HEK293 (cell line): ENCODE results near the gene ZNF668.

Experiments used
- CTCF ChIA-PET: fragments of 350-600 bp; formaldehyde crosslinking; extraction: SDS; loops from one replicate; lab custom pipeline; 2021; ENCODE audit warnings: antibody characterized with exemption; lab: Yijun Ruan, JAX
- POLR2A ChIA-PET: fragments of 300-600 bp; formaldehyde crosslinking; extraction: SDS; loops from one replicate; lab custom pipeline; 2020; ENCODE audit warnings: antibody characterized with exemption, inconsistent platforms; lab: Yijun Ruan, JAX
- H3K27ac ChIP-seq: fragments of 200-500 bp; sonication (Bioruptor generic); 2 replicates; pipeline ENCODE4 v1.5.1; 2014; ENCODE audit warnings: low read depth, low read length, control low read depth, inconsistent platforms; ENCODE audit errors: extremely low read depth
- H3K36me3 ChIP-seq, 2 experiments: fragments of 200-500 bp in 1 of 2; sonication (Bioruptor generic) in 1 of 2; 1 replicate in 1 of 2; 2 replicates in 1 of 2; pipeline ENCODE4 v1.5.1; 2014 to 2017; ENCODE audit warnings: inconsistent platforms in 2 of 2, low read length in 2 of 2; ENCODE audit not compliant: control insufficient read depth in 2 of 2, insufficient read depth in 1 of 2
- H3K4me1 ChIP-seq: fragments of 200-500 bp; sonication (Bioruptor generic); 2 replicates; pipeline ENCODE4 v1.5.1; 2014; ENCODE audit warnings: mild to moderate bottlenecking, low read length, inconsistent platforms; ENCODE audit not compliant: control insufficient read depth, insufficient read depth
- H3K4me3 ChIP-seq: 2 replicates; pipeline ENCODE4 v1.5.1; 2011; ENCODE audit warnings: low read depth, mild to moderate bottlenecking, control low read depth, low read length, moderate library complexity
- H3K9me3 ChIP-seq: fragments of 200-500 bp; sonication (Bioruptor generic); 2 replicates; pipeline ENCODE4 v1.5.1; 2014; ENCODE audit warnings: low read depth, low read length, inconsistent platforms; ENCODE audit not compliant: control insufficient read depth, insufficient read depth
- ATF2 ChIP-seq: fragments of 450-650 bp; formaldehyde crosslinking; IDR thresholded peaks from 2 replicates; pipeline ENCODE4 v1.5.1; 2016; ENCODE audit warnings: missing biosample characterization, missing genetic modification characterization, low read depth
- GLIS1 ChIP-seq: fragments of 450-650 bp; formaldehyde crosslinking; IDR thresholded peaks from 2 replicates; pipeline ENCODE4 v1.5.1; 2016; ENCODE audit warnings: missing biosample characterization, missing genetic modification characterization
- HOXA7 ChIP-seq: sonication (generic); formaldehyde crosslinking; IDR thresholded peaks from 2 replicates; pipeline ENCODE4 v1.8.1; 2022; ENCODE audit warnings: missing genetic modification reagents, borderline replicate concordance
- RBAK ChIP-seq: fragments of 450-650 bp; formaldehyde crosslinking; IDR thresholded peaks from 2 replicates; pipeline ENCODE4 v1.5.1; 2016; ENCODE audit warnings: missing biosample characterization, missing genetic modification characterization
- SALL2 ChIP-seq: fragments of 450-650 bp; formaldehyde crosslinking; IDR thresholded peaks from 2 replicates; pipeline ENCODE4 v1.5.0; 2017; ENCODE audit warnings: missing biosample characterization, mild to moderate bottlenecking, missing genetic modification characterization, borderline replicate concordance
- TRIM28 ChIP-seq: IDR thresholded peaks from 2 replicates; pipeline ENCODE4 v1.6.1; 2011; ENCODE audit warnings: low read length, control low read depth, borderline replicate concordance
- ZBTB20 ChIP-seq: fragments of 450-650 bp; formaldehyde crosslinking; IDR thresholded peaks from 2 replicates; pipeline ENCODE4 v1.5.1; 2016; ENCODE audit warnings: missing biosample characterization, missing genetic modification characterization
- ZBTB21 ChIP-seq: fragments of 450-650 bp; formaldehyde crosslinking; IDR thresholded peaks from 2 replicates; pipeline ENCODE4 v1.5.1; 2017; ENCODE audit warnings: missing biosample characterization, missing genetic modification characterization
- ZBTB7A ChIP-seq: fragments of 450-650 bp; formaldehyde crosslinking; IDR thresholded peaks from 2 replicates; pipeline ENCODE4 v1.5.1; 2016; ENCODE audit warnings: low read depth, missing biosample characterization, missing genetic modification characterization
- ZBTB8A ChIP-seq: fragments of 450-650 bp; formaldehyde crosslinking; IDR thresholded peaks from 2 replicates; pipeline ENCODE4 v1.5.1; 2016; ENCODE audit warnings: missing biosample characterization, missing genetic modification characterization
- ZFP69B ChIP-seq: fragments of 450-650 bp; formaldehyde crosslinking; IDR thresholded peaks from 2 replicates; pipeline ENCODE4 v1.5.1; 2016; ENCODE audit warnings: missing biosample characterization, missing genetic modification characterization
- ZNF121 ChIP-seq: fragments of 450-650 bp; formaldehyde crosslinking; IDR thresholded peaks from 2 replicates; pipeline ENCODE4 v1.5.1; 2016; ENCODE audit warnings: missing biosample characterization, missing genetic modification characterization
- ZNF146 ChIP-seq: fragments of 450-650 bp; formaldehyde crosslinking; IDR thresholded peaks from 2 replicates; pipeline ENCODE4 v1.5.1; 2016; ENCODE audit warnings: missing biosample characterization, missing genetic modification characterization
- ZNF148 ChIP-seq: fragments of 450-650 bp; formaldehyde crosslinking; IDR thresholded peaks from 2 replicates; pipeline ENCODE4 v1.5.0; 2017; ENCODE audit warnings: missing biosample characterization, missing genetic modification characterization, borderline replicate concordance
- ZNF202 ChIP-seq: fragments of 450-650 bp; formaldehyde crosslinking; IDR thresholded peaks from 2 replicates; pipeline ENCODE4 v1.5.1; 2016; ENCODE audit warnings: missing biosample characterization, missing genetic modification characterization, borderline replicate concordance
- ZNF239 ChIP-seq: fragments of 450-650 bp; formaldehyde crosslinking; IDR thresholded peaks from 2 replicates; pipeline ENCODE4 v1.5.1; 2016; ENCODE audit warnings: missing biosample characterization, missing genetic modification characterization
- ZNF335 ChIP-seq: fragments of 450-650 bp; formaldehyde crosslinking; conservative IDR thresholded peaks from 2 replicates; pipeline ENCODE4 v1.5.1; 2016; ENCODE audit warnings: missing biosample characterization, missing genetic modification characterization
- ZNF501 ChIP-seq: fragments of 450-650 bp; formaldehyde crosslinking; IDR thresholded peaks from 2 replicates; pipeline ENCODE4 v1.5.1; 2016; ENCODE audit warnings: missing biosample characterization, missing genetic modification characterization
- ZNF585B ChIP-seq: fragments of 450-650 bp; formaldehyde crosslinking; IDR thresholded peaks from 2 replicates; pipeline ENCODE4 v1.5.1; 2016; ENCODE audit warnings: missing biosample characterization, missing genetic modification characterization
- ZNF623 ChIP-seq: fragments of 450-650 bp; formaldehyde crosslinking; IDR thresholded peaks from 2 replicates; pipeline ENCODE4 v1.5.1; 2016; ENCODE audit warnings: missing biosample characterization, missing genetic modification characterization
- ZNF629 ChIP-seq: fragments of 450-650 bp; formaldehyde crosslinking; IDR thresholded peaks from 2 replicates; pipeline ENCODE4 v1.5.1; 2017; ENCODE audit warnings: missing biosample characterization, missing genetic modification characterization
- ZNF670 ChIP-seq: fragments of 450-650 bp; formaldehyde crosslinking; IDR thresholded peaks from 2 replicates; pipeline ENCODE4 v1.5.1; 2016; ENCODE audit warnings: missing biosample characterization, missing genetic modification characterization, low read depth
- ZNF837 ChIP-seq: fragments of 450-650 bp; formaldehyde crosslinking; IDR thresholded peaks from 2 replicates; pipeline ENCODE4 v1.5.1; 2016; ENCODE audit warnings: missing biosample characterization, missing genetic modification characterization

ZNF668 gene

GRCh38 chr16:31073142-31073969, 684 bp downstream of the ZNF668 start (continued):
- peak; percentile 82 for TF ChIP-seq ZBTB8A (tag by site-specific recombination)
- peak; percentile 82; the same call in 1 of the 2 replicates for TF ChIP-seq ZNF148 (tag by site-specific recombination)
- peak; percentile 100 for TF ChIP-seq ZNF121
- no peak for TF ChIP-seq ZNF837

DNA sequence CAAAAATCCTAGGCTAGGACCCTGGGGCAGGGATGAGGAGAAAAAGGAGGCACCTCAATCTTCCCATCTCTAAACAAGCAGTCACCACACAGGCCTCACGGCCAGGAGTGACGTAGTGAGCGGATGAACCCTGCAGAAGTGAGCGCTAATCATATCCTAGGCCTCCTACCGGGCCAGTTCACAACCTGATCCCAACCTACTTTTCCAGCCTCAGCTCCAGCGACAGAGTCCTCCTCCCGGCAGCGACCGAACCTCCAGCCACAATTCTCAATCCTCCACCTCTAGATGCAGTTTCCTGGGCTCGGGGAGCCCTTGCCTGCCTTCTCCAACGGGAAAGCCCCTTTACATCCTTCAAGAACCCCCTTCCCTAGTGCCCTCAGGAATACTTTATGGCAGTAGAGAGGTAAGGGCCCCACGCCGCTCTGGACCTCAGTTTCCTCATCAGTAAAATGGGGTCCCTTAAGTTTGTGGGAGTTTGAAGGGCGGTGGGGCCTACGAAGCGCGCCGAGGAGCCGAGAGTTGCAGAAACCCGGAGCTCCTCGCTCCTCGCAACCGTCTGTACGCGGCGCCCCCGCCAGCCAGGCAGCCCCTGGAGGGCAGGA, 1.4 kb downstream of the ZNF668 start:
- no peaks in the 10 kb centered on the region for H3K4me1 ChIP-seq
- POLR2A ChIA-PET = interaction anchor here (0.6 to 3.9 kb wide), 9 partner anchors 10 to 107 kb away, joined by 3 to 52 read pairs (median 13); partner anchors contain the start of genes FUS, HSD3B7, KAT8 and STX4
- H3K4me3 ChIP-seq = peak overlapping the region; percentile 93
- TF ChIP-seq HOXA7 (no peak), ZBTB20 (tag by site-specific recombination) (peak; percentile 95), ZNF239 (no peak), ZNF623 (tag by site-specific recombination) (peak; percentile 8; the same call in 1 of the 2 replicates), ZNF501 (0 out of 2 replicates have a peak, but pooled peaks have one; percentile 51), ZNF585B (tag by site-specific recombination) (no peak), ZNF629 (tag by site-specific recombination) (peak; percentile 3), ZNF146 (tag by site-specific recombination) (no peak), TRIM28 (0 out of 2 replicates have a peak, but pooled peaks have one; percentile 12), ZNF202 (tag by site-specific recombination) (no peak), ZNF335 (tag by site-specific recombination) (peak; percentile 45), ATF2 (tag by site-specific recombination) (peak; percentile 29; the same call in 1 of the 2 replicates), ZNF670 (no peak), ZFP69B (tag by site-specific recombination) (0 out of 2 replicates have a peak, but pooled peaks have one; percentile 86), ZBTB7A (tag by site-specific recombination) (0 out of 2 replicates have a peak, but pooled peaks have one; percentile 50), SALL2 (tag by site-specific recombination) (no peak), GLIS1 (tag by site-specific recombination) (peak; percentile 24; the same call in 1 of the 2 replicates), RBAK (tag by site-specific recombination) (no peak), ZBTB21 (peak; percentile 56)
- H3K9me3 ChIP-seq = no peaks in the 10 kb centered on the region
- CTCF ChIA-PET = interaction anchor here (1.6 to 2.8 kb wide), 2 partner anchors 70 to 87 kb away, joined by 11 to 12 read pairs; partner anchors contain the start of gene HSD3B7
- peaks cover 0 to 21% of the 10 kb centered on the region in 2 experiments; a peak in 1 of 3 replicates for H3K36me3 ChIP-seq
- H3K27ac ChIP-seq = peak overlapping the region; percentile 83
